Activated CD8-positive, alpha-beta memory T cell treated with anti-CD3 and anti-CD28 coated beads for 36 hours (primary cell): ENCODE results near the gene ZMYM2. TPM values are rescaled to one million over a fixed set of nuclear protein-coding genes. Genes with fewer than 3 reads are reported as not detected.
"Not testable (repeated sequence)": the region's sequence is repeated elsewhere in the genome, so short reads cannot be mapped to it uniquely, and the experiment has no call there.

Experiments
- CTCF ChIA-PET: fragments of 350-600 bp; sonication (Branson Sonifier 250); formaldehyde crosslinking; loops from one replicate; lab custom pipeline; 2021; ENCODE audit warnings: antibody characterized with exemption; lab: Charles Lee
- POLR2A ChIA-PET: fragments of 350-600 bp; sonication (Branson Sonifier 250); formaldehyde crosslinking; loops from one replicate; lab custom pipeline; 2021; ENCODE audit warnings: antibody characterized with exemption; lab: Charles Lee
- total RNA-seq, 2 experiments: library from RNA; stranded (reverse); gene quantifications; one replicate each; pipeline ENCODE4 v1.2.3, GENCODE V29; 2021

ZMYM2 gene
- 10 to 100 TPM; 43.8 to 43.9 TPM for total RNA-seq

DNA sequence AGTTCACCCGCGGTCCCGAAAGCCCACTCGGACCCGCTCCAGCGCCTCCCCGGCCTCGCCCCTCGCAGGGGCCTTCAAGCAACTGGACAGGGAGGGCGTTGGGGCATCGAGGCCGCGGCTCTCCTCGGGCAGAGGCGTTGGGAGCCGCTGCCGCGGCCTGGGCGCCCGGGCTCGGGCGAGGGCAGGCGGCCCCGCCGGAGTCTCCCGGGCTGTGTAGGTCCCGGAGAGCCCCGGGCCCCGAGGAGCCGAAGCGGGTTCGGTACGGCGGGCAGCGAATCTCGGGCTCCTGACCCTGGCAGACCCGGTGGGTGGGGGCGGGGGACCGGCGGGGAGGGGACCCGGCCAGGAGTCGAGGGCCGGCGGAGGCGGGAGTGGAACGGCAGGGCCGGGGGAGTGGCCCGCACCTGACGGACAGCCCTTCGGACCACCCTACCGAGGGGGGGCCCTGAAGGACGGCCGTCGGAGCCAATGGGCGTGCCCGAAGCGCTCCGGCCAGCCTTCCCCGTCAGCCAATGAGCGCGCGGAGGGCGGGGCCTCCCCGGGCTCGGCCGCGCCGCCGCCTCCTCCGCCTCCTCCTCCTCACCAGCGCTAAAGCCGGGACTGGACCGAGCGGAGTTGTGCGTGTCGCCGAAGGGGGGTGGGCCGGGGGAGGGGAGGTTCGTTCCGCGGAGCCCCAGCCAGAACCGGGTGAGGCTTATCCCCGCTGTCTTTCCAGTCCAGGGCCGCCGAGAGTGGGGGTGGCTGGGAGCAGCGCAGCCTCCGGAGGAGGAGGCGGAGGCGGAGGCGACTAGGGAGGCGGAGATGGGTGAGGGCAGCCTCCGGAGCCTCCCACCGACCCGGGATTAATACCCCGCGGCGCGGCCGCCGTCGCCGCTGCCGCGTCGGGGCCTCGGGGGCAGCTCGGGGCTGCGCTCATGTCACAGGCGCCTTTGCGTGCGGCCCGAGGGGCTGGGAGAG is at the start of gene ZMYM2:
Gene ZMYM2, plus strand, starts transcription at position 573 of the 957 bp plus-strand sequence. CDS start 34,346 bp downstream, outside the sequence.
- ChIA-PET POLR2A (interaction anchor here (0.6 to 1.0 kb wide), 2 partner anchors 160 to 320 kb away, joined by 3 read pairs; no protein-coding TSS in a partner anchor), CTCF (no interaction called here)

DNA sequence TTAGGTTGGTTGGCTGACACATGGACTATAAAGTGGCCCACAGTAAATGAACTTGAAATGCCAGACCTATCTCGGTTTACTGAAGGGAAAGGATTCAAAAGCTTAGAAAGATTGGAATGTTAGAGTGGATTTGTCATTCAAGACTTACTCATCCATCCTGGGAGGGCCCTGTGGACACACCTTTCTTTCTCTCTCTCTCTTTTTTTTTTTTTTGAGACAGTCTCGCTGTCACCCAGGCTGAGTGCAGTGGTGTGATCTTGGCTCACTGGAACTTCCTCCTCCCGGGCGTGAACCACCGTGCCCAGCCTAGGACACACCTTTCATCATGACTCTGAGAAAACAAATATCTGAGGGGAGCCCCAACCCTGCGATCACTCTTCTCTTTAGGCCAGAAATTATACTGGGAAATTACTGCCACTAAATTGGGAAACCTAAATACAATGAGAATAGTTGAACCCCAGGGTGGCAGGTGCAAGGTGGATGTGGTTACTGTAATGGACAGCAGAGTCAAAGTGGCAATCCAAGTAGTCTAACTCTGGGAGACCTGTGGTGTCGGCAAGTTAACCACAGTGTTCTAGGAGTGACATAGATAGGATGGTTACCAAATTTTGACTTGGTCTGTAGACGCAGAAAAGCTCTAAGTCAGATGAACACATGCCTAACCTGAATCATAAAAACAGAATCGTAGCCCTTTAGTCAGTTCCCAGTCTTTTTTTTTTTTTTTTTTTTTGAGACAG is 48.0 kb upstream of the ZMYM2 start:
- ChIA-PET POLR2A (no interaction called here), CTCF (no interaction called here)

DNA sequence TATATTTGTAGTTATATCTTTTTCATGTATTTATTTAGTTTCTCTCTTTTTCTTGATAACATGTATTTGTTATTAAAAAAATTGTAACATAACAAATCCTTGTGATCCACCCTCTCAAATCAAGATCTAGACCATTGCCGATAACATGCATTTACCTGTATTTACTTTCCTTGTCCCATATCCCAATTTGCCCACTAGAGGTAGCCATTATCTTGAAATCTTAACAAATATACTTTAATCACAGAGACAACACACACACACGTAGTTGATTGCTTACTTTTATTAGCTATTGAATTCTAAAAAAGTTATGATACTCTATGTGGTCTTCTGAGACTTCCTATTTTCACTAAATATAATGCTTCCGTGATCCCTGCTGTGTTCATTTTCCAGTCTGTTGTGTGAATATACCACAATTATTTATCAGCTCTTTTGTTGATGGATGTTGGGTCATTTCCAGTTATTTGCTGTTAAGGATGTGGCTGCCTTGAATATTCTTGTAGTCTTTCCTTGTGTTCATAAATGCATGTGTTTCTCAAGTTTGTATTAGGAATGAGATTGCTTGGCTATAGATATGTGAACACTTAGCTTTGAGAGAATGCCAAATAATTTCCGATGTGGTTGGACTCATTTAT is 31.3 kb upstream of the ZMYM2 start:
- CTCF ChIA-PET: interaction anchor here (0.6 to 0.7 kb wide), 2 partner anchors 200 to 331 kb away, joined by 3 read pairs; no protein-coding TSS in a partner anchor
- POLR2A ChIA-PET: no interaction called here

DNA sequence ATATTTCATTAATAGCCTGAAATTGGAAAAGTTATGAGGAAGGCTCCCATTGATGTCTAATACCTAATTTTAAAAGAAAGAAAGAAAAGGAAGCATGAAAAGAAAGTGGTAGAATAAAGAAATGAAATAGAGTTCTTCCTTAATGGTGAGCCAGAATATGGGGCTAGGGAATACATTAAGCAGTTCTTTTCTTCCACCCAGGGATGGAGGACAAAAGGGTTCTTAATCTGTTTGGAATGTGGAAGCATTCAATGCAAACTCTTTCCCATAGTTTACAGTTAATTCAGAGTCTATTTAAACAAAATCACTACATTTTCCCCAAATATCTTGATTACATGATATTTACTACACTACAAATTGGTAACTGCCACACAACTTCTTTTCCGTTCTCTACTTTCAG is 18.4 kb upstream of the ZMYM2 start:
- CTCF ChIA-PET: no interaction called here
- POLR2A ChIA-PET: no interaction called here

DNA sequence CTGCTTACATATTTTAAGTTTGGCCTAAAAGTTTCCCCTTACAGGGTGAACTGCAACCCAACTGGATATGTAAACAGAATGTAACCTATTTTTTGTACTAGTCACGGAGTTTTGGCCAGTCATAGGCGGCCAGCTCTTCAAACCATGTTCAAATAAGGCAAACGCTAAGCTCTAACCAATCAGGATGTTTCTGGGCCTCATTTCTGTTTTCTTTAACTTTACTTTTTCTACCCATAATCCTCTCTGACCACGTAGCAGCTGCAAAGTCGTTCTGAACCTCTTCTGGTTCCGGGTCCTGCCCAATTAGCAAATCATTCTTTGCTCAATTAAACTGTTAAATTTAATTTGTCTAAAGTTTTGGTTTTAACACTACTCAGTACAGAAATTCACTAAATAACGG is 8.2 kb upstream of the ZMYM2 start:
- ChIA-PET POLR2A (no interaction called here), CTCF (interaction anchor here (0.5 to 1.0 kb wide), 2 partner anchors 10 to 176 kb away, joined by 3 to 4 read pairs; no protein-coding TSS in a partner anchor)

DNA sequence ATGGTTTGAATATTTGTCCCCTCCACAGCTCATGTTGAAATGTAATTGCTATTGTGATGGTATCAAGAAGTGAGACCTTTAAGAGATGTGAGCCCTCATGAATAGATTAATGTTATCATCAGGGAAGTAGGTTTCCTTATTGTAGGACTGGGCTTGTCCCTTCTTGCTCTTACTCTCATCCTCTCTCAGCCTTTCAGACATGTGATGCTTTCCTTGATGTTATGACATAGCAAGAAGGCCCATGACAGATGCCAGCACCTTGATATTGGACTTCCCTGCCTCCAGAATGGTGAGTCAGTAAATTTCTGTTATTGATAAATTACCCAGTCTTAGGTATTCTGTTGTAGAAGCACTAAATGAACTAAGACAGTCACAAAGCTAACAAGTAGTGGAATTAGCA is 5.7 kb upstream of the ZMYM2 start:
- CTCF ChIA-PET: no interaction called here

DNA sequence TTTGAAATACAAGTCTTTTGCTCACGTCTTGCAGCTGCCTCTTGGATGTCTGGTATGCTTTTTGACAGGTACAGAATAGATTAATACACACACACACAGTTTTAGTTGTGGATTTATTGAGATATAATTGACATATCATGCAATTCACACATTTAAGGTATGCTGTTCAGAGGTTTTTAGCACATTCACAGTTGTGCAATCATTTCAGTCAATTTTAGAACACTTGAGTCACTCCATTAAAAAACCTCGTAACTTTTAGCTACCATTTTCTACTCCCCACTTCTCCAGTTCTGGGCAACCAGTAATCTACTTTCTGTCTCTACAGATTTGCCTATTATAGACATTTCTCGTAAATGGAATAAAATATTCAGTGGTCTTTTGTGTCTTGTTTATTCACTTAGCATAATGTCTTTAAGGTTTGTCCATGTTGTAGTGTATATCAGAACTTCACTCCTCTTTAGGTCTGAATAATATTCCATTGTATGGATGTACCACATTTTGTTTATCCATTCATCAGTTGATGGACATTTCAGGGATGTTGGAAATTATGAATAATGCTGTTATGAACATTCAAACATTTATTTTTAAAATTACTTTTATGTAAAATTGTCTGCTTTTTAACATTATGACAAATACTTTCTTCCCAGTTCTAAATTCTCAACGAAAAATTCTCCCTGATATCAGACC is 2.5 kb upstream of the ZMYM2 start:
- POLR2A ChIA-PET: no interaction called here
- CTCF ChIA-PET: no interaction called here

More for the DNA sequence above, 5.7 kb upstream of the ZMYM2 start:
- POLR2A ChIA-PET: no interaction called here

DNA sequence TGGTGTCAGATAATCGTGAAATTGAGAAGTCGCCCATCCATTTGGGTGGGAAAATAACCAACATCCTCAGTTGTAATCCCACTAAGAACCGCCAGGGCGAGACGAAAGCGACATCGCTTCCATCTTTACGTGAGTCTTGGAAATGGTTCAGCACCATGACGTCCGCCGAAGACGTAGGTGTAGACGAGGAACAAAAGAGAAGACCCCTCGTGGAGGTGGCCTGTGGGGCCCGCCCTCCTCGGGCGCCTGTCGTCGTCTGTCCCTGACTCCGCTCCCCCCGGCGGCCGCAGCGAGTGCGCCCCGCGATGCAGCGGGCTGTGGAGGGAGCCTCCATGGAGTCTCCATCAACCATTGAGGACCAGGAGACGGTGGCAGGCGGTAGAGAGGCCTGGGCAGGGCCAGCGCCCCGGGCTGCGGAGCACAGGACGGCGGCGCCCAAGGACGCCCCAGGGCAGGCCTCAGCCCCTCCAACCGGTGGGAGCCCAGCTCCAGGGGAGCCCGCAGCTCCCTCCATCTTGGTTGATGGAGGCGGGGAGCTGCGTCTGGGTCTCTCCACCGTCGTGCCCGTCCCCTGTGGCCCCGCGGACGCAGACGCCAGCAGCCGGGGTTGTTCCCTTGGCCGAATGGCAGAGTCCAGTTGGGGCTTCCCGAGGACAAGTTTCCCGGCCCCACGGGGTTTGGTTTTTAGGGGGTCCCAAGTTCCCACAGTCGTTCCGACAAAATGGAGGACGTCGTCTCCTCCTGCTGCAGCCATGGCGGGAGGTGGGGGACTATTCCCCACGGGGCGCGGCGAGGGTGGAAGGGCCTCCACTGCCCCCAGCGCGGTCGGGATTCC is 990 bp upstream of the ZMYM2 start:
- ChIA-PET POLR2A (interaction anchor here (1.0 kb wide), 1 partner anchor 161 kb away, joined by 3 read pairs; no protein-coding TSS in a partner anchor), CTCF (no interaction called here)

DNA sequence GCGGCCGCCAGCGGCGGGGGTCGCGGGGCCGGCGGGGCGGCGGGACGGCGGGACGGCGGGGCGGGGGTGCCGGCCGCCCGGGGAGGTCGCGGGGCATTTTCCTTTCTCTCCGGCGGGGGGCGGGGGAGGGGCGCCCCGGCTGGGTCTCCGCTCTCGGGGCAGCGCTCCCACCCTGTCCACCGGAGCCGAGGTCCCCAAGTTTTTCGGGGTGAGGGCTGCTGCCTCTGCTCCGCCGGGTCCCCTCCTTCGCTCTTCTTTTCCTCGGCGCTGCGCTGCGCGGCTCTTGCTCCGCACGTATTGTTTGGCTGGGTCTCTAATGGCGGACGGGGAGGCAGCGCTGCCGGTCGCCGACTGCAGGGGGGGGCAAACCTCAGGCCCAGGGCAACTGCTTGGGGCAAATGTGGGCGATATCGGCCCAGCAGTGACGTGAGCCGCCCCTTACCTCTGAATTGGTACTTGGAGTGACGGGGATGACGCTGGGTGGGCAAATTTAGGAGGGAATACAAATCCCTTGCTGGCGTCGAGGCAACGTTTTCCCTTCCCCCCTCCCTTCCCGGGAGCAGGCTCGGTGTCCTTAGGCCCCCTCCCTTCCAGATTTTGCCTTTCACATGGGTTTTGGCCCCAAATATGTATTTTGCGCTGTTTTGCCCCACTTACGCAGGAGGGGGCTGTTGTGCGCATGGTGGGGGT is 759 bp downstream of the ZMYM2 start:
- CTCF ChIA-PET: interaction anchor here (0.6 to 1.1 kb wide), 3 partner anchors 25 to 168 kb away, joined by 3 read pairs; no protein-coding TSS in a partner anchor
- POLR2A ChIA-PET: interaction anchor here (1.1 kb wide), 1 partner anchor 96 kb away, joined by 7 read pairs; the partner anchor contains the start of gene ZMYM5

DNA sequence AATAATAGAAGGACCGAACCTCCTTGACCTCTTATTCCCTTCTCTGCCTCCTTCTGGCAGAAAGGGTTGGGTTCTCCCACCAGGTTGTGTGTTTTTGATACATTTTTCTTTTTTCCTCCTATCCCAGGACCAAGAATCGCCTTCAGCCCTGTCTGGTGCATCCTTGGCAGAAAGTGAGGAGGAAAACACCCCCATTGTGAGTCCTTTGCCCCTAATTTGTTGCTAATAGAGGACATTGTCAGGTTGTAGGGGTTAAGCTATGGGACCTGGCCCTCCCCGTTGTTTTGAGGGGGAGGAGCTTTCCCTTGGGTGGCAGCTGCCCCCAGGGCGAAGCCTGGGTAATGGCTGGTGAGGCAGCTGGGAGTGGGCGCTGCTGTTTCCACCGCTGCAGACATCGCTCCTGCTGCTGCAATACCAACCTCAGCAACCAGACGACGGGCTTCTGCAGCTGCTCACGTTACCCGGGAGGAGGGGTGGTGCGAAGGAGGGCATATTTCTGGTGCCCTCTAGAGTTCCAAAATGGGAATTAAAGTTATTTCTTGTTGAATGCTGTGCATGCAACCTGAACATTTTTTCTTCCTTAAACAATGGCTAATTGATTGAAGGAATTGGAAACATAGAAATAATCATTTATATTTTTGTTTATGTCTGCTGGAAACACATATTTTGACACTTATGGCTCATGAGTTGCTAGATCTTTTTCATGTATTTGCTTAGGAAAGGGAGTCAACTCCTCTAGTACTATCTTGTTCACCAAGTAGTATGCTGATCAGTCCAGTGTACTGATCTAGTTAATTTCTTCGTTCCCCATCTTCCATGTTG is 1.5 kb downstream of the ZMYM2 start:
- POLR2A ChIA-PET: interaction anchor here (1.1 kb wide), 1 partner anchor 97 kb away, joined by 7 read pairs; the partner anchor contains the start of gene ZMYM5
- CTCF ChIA-PET: interaction anchor here (0.6 to 1.1 kb wide), 4 partner anchors 9 to 167 kb away, joined by 3 to 4 read pairs (median 3); no protein-coding TSS in a partner anchor

DNA sequence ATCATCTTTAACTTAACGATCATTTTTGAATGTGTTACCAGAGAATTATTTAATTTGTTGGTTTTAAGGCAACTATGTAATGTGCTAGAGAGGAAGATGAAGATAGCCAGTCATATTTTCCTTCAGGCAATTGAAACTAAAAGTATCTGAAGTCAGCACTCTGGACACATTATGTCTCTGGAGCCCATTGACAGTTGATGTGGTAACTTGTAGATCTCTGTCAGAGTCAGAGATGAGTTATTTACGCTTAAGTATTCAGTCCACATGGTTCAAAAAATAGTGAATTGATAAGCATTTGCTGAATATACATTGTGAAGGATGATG is 2.1 kb downstream of the ZMYM2 start:
- ChIA-PET CTCF (interaction anchor here (1.1 kb wide), 1 partner anchor 24 kb away, joined by 3 read pairs; no protein-coding TSS in a partner anchor), POLR2A (interaction anchor here (1.1 kb wide), 1 partner anchor 97 kb away, joined by 7 read pairs; the partner anchor contains the start of gene ZMYM5)

DNA sequence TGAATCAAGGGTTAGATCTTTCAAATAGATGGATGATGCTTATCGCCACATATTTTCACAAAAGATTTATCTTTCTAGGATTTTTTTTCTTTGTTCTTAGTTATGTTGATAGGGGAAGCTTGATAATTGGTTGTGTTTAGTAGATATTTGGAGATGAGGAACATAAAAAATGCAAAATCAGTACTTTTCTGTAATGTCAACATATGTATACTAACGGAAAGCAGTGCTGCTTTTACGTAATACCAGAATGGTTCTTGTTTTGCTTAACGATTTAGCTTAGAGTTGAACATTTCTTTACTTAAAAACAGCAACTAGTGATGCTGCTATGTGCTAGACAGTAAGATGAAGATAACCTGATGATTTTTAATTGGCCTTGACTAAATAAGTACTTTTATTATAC is 3.0 kb downstream of the ZMYM2 start:
- POLR2A ChIA-PET: no interaction called here
- CTCF ChIA-PET: no interaction called here

DNA sequence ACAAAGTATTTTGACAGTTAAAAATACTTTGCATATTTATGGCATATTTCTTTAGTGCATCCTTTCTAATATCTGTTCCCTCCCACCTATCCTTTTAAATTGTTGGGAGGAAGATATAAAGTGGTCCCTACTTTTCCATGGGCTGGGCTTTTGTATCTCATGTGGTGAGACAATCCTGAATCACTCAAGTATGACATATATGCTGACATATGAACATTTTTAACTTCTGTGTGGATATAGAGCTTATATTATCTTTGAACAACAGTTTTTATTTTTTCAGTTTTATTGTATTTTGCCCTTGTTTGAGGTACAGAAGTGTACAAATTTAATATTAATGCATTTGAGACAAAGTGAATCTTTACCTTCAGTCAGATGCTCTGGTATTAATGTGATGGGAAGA is 3.4 kb downstream of the ZMYM2 start:
- ChIA-PET CTCF (no interaction called here), POLR2A (no interaction called here)

DNA sequence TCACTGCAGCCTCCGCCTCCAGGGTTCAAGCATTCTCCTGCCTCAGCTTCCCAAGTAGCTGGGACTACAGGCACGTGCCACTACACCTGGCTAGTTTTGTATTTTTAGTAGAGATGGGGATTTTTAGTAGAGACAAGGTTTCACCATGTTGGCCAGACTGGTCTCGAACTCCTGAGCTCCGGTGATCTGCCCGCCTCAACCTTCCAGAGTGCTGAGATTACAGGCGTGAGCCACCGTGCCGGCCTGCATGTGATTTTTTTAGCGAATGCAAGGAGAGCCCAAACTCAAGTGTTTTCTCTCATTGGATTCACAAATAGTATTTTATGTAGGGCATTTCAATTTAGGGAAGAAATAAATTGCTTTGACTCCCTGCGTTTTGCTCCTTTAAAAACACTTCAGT is 4.4 kb downstream of the ZMYM2 start:
- ChIA-PET CTCF (interaction anchor here (0.5 kb wide), 1 partner anchor 213 kb away, joined by 3 read pairs; no protein-coding TSS in a partner anchor), POLR2A (no interaction called here)

DNA sequence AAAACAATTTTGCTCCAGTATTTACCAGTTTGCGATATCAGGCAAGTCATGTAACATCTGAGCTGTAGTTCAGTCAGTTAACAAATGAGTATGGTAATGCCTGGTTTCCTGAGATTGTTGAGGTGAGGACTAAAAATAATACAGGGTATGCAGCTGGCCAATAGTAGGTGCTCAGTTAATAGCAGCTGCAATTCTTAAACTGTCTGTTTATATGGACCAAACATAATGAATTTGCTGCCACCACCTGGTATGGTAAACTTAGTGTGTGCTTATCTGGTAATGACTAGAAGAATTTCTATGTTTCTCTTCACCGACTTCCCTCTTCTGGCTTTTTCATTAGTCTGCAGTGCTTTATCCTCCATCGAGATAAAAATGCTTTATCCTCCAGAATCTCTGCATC is 9.1 kb downstream of the ZMYM2 start:
- ChIA-PET CTCF (no interaction called here), POLR2A (no interaction called here)

DNA sequence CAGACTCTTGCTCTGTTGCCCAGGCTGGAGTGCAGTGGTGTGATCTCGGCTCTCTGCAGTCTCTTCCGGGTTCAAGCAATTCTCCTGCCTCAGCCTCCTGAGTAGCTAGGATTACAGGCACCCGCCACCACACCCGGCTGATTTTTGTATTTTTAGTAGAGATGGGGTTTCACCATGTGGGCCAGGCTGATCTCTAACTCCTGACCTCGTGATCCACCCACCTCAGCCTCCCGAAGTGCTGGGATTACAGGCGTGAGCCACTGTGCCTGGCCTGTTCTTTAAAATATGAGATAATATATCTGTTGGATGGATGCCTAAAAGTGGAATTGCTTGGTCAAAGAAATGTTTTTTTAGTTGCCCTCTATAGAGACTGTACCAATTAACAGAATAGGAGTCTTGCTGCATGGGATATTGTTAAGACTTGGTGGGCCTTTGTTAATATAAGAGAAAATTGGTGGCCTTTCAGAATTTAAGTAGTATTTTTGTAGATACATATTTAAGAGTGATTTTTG is 16.0 kb downstream of the ZMYM2 start:
- POLR2A ChIA-PET: not testable (repeated sequence)
- CTCF ChIA-PET: interaction anchor here (0.7 kb wide), 1 partner anchor 80 kb away, joined by 4 read pairs; no protein-coding TSS in a partner anchor
